ENCODE data around the gene AP3B2.

The AP3B2 gene

DNA sequence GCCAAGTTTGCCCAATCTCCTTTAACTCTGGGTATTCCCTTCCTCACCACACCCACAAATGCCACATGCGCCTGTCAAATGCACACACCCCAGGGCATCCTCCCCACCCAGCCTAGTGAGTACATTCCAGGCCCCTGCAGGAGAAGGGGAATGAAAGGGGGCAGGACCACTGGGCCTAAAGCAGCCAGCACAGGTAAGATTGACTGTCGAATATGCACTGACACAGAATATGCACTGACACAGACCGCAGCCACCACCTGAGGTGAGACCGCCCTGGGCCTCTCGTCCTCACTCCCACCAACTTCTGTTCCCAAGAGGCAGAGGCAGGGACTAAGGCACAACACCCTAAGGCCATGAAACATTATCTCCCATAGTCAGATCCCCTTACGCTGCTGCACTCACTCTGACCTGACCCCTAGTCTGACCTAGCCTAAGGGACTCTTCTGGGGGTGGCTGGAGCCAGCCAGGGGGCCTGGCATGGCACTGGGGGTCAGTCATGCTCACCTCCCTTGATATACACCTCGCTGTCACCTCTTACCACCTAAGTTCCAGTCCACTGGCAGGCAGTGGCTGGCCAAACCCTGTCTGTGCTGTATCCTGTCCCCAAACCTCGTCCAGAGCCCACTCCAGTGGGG, 10.8 kb downstream of the AP3B2 start:
- DNase-seq (ENCODE audit: low read depth), result no peak

GRCh38 chr15:82697735-82698407, 11.8 kb downstream of the AP3B2 start:
- no peak for DNase-seq (ENCODE audit: low read depth)

DNA sequence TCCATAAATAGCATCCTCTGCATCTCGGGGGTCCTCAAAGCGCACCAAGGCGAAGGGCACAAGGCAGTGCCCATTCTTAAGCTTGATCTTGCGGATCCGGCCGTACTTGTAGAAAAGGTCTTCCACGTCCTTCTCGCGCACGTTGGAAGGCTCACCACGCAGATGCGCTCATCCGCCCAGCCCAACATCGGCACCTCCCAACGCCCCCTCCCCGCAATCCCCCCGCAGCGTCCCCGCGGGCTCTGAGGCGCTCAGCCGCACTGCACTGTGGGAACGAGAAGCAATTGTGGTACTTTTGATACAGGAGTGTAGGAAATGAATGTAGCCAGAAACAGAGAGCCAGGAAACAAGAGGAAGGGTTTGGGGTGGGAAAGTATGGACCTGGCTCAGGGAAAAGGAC, 17.5 kb downstream of the AP3B2 start:
- DNase-seq (ENCODE audit: low read depth), result no peak

GRCh38 chr15:82689147-82689546, 20.5 kb downstream of the AP3B2 start:
- no peak for DNase-seq (ENCODE audit: low read depth)

DNA sequence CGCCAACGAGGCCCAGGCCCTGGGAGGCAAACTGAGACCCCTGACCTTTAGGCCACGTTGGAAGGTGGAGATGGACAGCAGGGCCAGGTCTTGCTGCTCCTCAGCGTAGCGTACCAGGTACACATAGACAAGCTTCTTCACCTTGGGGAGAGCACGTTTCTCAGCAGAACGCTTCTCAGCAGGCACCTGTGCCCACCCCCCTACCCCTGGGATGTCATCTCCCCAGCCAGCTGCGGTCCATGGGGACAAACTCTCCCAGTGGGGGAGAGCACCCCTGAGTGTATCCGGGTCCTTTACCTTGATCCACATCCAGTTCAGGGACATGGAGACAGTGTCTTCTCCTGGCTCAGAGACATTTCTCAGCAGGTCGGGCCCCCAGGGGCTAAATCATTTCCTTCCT, 21.0 kb downstream of the AP3B2 start:
- DNase-seq (ENCODE audit: low read depth), result no peak

- DNase-seq (ENCODE audit: low read depth), result no peak
Observed at GRCh38 chr15:82681371-82681770, 28.3 kb downstream of the AP3B2 start.

DNA sequence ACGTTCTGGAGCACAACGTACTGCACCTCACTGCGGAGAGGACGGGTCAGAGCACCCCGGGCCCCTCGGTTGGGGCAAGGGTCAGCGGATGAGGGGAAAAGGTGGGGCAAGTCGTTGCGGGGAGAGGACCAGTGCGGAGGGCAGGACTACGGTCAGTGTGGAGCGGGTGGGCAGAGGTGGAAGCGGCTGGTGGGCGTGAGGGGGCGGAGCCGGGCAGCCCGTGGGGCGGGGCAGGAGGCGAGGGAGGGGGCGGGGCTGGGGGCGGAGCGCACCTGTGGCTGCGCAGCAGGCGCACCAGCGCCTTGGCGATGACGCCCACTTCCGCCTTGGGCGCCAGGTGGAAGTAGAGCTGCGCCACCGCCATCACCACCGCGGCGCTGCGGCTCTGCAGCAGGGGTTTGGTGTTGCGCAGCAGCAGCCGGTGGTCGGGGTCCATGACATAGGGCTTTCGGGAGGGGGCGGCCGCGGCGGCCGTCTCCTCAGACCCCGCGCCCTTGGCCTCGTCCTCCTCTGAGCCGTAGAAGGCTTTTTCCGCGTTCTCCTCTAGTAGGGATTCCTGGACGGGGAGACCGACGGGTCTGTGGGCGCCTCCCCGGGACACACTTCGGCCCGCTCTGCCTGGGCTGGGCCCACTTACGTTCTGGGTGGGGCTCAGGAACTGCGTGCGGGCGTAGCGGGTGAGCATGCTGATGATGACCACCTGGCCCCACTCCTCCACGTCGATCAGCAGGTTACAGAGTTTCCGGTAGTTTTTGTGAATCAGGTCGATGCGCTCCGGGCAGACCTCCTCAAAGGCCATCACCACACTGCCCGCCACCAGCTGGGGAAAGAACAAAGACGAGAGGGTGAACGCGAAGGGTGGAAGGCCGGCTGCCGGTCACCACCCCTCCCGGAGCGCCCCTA, 29.2 kb downstream of the AP3B2 start:
- no peak for DNase-seq (ENCODE audit: low read depth)

- DNase-seq (ENCODE audit: low read depth), result no peak
Observed at GRCh38 chr15:82679626-82680199, 30.0 kb downstream of the AP3B2 start.

DNA sequence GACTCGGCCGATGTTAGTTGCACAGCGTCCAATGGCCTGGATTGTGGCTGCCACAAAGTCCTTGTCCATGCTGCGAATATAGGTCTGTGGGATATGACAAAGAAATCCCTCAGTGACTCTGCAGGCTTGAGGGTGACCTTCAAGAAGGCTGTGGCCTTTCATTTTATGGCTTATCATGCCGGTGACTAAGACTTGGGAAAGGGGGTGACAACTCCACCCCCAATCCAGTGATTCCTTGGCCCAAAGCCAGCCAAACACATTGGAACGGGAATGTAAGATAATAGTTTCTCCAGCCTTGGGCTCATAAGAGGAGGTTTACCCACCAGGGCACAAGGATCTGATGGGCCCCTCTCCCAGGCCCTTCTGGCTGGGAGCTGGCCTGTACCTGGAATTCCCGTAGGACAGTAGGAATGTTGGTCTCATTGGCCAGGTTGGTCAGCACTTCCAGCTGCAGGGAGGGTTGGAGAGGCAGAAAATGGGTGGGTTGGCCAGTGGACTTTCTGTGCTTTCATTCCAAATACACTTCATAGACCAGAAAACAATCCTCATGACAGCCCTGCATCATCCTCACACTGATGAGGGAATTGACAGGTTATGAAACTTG, 31.9 kb downstream of the AP3B2 start:
- DNase-seq (ENCODE audit: low read depth), result no peak

GRCh38 chr15:82674873-82675272, 34.8 kb downstream of the AP3B2 start:
- DNase-seq (ENCODE audit: low read depth), result no peak

DNA sequence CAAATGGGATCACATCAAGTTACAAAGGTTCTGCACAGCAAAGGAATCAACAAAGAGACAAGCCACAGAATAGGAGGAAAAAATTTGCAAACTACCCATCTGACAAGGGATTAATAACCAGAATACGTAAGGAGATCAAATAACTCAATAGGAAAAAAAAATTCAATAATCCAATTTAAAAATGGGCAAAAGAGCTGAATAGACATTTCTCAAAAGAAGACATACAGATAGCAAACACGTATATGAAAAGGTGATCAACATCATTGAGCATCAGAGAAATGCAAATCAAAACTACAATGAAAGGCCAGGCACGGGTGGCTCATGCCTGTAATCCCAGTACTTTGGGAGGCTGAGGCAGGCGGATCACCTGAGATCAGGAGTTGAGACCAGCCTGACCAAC, 39.0 kb downstream of the AP3B2 start:
- no peak for DNase-seq (ENCODE audit: low read depth)

DNA sequence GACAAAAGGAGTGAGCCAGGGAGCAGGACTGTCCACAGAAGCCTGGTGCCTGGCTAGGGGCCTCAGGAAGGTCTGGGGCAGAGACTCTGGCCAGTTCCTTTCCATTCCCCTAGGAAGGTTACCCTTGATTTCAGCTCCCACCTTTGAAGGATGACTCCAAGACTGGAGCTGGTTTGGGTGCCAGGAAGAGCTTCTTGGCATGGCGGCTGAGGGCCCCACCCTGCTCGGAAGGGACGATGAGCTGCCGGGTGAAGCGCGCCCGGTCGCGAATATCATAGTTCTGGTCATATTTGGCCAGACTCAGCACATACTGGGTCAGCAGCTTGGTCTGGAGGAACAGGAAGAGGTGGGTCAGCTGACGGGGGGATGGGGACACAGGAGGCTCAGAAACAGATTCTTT, 43.1 kb downstream of the AP3B2 start:
- DNase-seq (ENCODE audit: low read depth), result no peak

GRCh38 chr15:82664021-82664420, 45.7 kb downstream of the AP3B2 start:
- no peak for DNase-seq (ENCODE audit: low read depth)

- DNase-seq (ENCODE audit: low read depth), result no peak
Observed at GRCh38 chr15:82663186-82663600, 46.5 kb downstream of the AP3B2 start.

DNA sequence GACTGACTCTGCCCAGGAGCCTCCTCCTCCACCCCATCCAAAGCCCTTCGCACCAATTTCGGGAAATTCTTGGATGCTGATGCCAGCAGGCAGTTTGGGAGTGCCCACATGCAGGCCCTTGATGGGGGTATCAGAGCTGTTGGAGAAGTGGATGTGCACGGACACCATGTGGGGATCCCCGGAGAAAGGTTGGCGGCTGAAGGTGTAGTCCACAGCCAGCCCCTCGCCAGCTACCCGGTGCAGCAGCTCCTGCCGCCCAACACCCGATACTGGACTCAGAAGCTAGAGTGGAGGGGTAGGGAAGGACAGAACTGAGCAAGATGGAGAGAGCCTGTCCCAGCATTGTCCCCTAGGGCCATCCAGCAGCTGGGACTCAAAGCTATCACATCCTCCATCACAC, 47.0 kb downstream of the AP3B2 start:
- DNase-seq (ENCODE audit: low read depth), result no peak

GRCh38 chr15:82660378-82660777, 49.3 kb downstream of the AP3B2 start:
- DNase-seq (ENCODE audit: low read depth), result no peak

DNA sequence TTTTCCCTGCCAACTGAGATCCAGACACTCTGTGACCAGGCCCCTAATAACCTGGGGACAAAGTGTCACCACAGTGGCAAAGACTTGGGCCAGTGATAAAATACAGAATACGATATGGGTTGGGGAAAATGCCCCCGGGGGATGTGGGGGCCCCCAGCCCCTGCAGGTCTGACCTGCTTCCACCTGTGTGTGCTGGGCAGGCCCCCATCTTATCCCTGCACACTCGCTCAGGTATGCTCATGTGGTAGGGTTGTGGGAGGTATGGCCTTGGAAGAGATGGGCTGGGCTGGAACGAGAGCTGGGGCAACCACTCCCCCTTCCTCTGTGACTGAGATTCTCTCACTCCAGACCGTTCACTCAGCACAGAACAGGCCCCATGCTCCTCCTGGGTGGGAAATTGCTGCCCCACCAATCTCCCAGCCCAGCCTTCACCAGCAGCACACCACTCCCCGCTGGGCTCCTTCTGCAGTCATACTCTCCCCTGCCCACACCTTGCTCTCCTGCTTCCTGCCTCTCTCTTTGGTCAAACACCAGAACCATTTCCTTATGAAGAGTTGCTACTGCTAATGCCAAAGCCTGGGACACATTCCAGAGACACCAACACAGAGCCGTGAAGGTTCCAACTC, 52.9 kb downstream of the AP3B2 start:
- DNase-seq (ENCODE audit: low read depth), result no peak

- no peak for DNase-seq (ENCODE audit: low read depth)
Observed at GRCh38 chr15:82655606-82656005, 54.1 kb downstream of the AP3B2 start.

GRCh38 chr15:82653483-82654168, 56.0 kb downstream of the AP3B2 start:
- no peak for DNase-seq (ENCODE audit: low read depth)

- no peak for DNase-seq (ENCODE audit: low read depth)
Observed at GRCh38 chr15:82651708-82652107, 58.0 kb downstream of the AP3B2 start.

DNA sequence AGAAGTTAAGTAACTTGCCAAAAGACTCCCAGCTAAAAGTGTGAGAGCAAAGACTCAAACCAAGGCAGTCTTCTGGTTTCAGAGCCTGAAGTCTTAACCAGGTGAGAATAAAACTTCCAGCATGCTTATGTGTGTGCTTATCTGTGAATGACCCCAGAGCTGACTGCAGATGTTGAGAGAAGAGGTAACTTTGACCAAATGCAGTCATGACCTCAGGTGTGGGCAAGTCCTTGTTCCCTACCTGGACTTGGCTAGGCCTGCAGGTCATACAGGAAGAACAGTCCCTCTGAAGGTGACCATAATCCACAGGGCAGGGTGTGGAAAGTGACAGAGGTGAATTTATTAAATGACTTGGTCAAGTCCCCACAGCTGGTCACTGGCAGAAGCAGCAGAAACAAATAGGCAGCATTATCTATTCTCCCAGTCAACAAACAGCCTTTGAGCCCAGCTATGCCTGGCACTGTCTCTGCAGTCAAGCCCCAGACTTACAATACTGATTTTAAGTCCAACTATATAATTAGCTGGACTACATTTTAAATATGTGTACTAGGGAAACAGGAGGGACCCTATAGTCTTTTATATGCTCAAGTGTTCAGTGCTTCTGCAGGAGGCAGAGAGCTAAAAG, 59.5 kb downstream of the AP3B2 start:
- DNase-seq (ENCODE audit: low read depth), result no peak
